AG10803 (cell line): ENCODE results near the gene AP2M1.
A peak's percentile ranks its signal among the peaks of the same experiment; 100 is the strongest.

Experiments
- DNase-seq: peaks from one replicate; pipeline ENCODE4 v3.0.0; 2010; ENCODE audit warnings: low read depth
- H3K4me3 ChIP-seq: 2 replicates; pipeline ENCODE4 v1.5.1; 2011; ENCODE audit warnings: mild to moderate bottlenecking, low read length, control low read depth
- TF ChIP-seq, protein P1 (sequence below): conservative IDR thresholded peaks from 2 replicates; pipeline ENCODE4 v1.5.1; 2011; ENCODE audit warnings: mild to moderate bottlenecking, low read length, control low read depth, inconsistent platforms

Gene AP2M1

DNA sequence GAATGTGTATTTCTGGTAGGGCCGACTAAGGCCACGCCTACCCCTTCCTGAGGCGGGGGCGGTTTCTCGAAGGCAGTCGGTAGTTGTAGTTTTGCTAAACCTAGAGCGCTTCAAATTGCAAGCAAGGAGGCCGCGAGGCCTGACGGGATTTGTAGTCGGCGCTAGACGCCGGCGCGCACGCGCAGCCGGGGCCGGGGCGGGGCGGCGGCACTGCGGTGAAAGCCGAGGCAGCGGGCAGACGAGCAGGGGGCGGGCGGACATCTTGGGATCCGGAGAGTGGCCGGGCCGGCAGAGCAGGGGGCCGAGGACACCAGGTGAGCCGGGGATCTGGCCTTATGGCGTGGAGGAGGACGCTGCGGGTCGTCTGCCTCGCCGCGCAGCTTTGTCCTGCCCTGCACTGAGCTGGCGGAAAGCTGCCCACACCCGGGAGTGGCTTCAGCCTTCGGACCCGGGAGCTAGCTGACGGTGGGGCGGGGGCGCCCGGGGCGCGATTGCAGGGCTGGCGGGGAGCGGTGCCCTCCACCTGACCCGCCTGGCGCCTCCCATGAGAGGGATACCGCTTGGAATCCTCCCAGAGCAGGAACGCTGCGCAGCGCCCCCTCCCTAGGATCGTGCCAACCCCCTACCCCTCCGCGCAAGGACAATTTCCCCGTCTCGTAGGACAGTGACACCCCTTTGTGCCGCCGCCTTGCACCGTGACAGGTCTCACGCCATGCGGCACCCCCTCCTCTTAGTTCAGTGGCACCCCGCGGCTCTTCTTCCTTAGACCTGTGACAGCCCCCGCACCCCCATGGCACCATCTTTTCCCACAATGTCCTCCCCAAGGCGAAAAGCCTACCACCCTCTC lies at the start of gene AP2M1:
AP2M1 (plus strand) TSS at position 210 of the 847 bp plus-strand sequence. CDS start 2,139 bp downstream, outside the sequence.
- peak; percentile 100 for DNase-seq
- peak within 1 kb of the TSS; percentile 97 for H3K4me3 ChIP-seq
- TF ChIP-seq, protein P1, sequence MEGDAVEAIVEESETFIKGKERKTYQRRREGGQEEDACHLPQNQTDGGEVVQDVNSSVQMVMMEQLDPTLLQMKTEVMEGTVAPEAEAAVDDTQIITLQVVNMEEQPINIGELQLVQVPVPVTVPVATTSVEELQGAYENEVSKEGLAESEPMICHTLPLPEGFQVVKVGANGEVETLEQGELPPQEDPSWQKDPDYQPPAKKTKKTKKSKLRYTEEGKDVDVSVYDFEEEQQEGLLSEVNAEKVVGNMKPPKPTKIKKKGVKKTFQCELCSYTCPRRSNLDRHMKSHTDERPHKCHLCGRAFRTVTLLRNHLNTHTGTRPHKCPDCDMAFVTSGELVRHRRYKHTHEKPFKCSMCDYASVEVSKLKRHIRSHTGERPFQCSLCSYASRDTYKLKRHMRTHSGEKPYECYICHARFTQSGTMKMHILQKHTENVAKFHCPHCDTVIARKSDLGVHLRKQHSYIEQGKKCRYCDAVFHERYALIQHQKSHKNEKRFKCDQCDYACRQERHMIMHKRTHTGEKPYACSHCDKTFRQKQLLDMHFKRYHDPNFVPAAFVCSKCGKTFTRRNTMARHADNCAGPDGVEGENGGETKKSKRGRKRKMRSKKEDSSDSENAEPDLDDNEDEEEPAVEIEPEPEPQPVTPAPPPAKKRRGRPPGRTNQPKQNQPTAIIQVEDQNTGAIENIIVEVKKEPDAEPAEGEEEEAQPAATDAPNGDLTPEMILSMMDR, result no peak

DNA sequence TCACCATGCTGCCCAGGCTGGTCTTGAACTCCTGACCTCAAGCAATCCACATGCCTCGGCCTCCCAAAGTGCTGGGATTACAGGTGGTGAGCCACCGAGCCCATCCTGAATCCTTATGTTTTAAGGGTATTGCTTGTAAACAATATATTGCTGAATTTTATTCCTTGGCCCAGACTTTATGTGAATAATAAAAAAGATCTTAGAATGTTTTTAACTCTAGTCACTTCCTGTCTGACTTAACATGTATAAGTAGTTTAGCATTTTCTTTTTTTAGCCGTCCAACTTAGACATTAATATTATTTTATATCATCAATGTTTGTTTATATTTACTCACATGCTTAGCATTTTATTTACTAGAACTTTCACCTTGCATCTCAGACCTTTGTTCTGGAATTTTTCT lies 48.6 kb upstream of the AP2M1 start:
- H3K4me3 ChIP-seq, result no peak overlapping the region
- no peak for DNase-seq
- TF ChIP-seq, protein P1, result no peak

DNA sequence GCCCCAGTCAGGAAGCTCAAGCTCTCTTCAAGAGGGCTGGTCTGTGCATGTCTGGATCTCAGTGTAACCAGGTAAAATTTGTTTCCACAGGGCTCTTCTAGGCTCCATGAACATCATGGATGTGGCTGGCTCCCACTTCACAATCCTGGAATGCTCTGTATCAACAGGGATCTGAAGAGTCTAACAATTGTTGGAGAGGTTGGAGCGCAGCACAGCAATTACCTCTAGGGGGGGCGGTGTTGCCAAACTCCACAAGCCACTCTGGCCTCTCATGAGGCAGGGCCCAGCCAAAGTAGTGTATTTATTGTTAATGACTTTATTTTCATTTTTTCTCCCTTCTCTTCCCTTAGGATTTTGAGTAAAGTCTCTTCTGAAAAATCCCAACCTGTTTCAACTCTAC lies 45.6 kb upstream of the AP2M1 start:
- TF ChIP-seq, protein P1, result peak; percentile 48

DNA sequence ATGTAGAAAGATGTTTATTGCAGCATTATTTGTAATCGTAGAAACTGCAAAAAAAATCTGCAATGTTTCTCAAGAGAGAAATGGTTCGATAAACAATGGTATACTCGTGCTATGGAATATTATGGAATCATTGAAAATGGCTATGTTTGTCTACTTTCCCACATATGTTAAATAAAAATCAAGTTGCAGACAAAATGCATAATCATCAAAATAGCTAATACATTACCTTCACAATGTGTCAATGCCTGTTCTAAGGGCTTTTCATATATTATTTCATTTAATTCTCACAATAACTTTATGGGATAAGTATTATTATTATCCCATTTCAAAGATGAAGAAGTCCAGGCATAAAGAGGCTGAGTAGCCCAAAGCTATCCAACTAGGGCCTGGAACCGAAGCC lies 41.7 kb upstream of the AP2M1 start:
- TF ChIP-seq, protein P1, result no peak
- no peak overlapping the region for H3K4me3 ChIP-seq
- DNase-seq, result no peak

More for the DNA sequence above, 45.6 kb upstream of the AP2M1 start:
- DNase-seq, result peak; percentile 58
- H3K4me3 ChIP-seq, result no peak overlapping the region

DNA sequence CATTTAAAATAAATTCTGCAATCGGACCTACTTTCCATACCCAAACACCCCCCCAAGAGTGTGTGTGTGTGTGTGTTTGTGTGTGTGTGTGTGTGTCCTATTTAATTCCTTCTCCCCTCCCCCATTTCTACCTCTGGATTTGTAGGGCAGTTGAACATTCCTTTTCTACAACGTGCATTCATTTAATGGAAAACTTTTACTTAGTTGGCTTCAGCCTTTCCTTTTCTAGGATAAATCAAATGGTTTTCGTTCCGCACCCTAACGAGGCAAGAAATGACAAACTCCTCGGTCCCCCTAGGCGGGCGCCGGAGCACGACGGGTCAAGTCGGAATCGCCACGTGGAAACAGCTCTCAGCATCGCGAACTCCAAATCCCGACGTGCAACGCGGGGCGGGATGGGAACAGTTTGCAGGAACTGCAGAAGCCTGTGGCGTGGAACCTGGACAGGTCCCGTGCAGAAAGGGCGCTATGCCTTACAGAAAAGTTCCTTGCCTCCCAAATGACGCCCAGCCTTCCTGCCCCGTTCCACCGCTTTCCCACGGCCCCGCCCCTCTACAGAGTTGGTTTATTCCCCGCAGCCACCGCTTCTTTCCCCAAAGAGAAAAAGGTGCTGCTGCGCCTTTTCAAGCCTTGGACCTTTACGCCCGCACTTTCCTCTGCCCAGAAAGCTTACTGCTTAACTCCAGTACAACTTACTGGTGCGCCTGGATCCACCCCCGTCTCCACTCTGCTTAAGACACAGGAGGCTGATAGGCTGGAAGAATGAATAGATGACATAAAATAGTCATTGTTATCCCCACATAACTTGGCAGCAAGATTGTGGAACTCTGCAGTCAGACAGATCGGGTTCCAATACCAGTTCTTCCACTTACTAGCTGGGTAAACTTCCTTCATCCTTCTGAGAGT lies 40.6 kb upstream of the AP2M1 start:
- peak; percentile 77 for DNase-seq
- peak overlapping the region; percentile 97 for H3K4me3 ChIP-seq
- TF ChIP-seq, protein P1, result no peak; the same call in 1 of the 2 replicates

DNA sequence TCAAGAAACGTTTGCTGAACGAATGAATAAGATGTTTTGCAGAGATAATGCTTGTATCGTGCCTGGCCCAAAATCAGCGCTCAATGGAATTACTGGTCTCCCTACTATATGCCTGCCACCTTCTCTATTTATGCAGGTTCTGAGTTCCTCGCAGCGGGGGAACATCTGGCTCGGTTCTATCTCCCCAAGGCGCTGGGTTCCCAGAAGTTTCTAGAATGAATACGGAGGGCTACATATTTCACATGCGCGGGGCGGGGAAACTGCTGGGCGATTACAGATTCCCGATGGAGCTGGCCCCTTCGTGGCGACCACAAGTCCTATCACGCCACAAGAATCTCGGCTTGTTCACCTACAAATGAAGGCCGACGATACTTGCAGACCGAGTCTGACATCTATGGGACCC lies 39.9 kb upstream of the AP2M1 start:
- TF ChIP-seq, protein P1, result no peak
- no peak for DNase-seq
- H3K4me3 ChIP-seq, result peak overlapping the region; percentile 97
